ENCODE data around the gene DNER.
"Not testable (repeated sequence)": the region's sequence is repeated elsewhere in the genome, so short reads cannot be mapped to it uniquely, and the experiment has no call there.

Gene DNER

DNA sequence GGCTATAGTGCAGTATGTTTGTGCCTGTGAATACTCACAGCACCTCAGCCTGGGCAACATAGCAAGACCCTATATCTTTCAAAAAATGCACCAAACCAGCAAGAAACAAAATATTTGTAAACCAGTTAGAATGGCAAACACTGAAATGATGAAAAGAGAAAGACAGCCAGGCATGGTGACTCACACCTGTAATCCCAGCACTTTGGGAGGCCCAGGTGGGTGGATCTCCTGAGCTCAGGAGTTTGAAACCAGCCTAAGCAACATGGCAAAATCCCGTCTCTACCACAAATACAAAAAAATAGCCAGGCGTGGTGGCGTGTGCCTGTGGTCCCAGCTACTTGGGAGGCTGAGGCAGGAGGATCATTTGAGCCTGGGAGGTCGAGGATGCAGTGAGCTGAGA, 375.2 kb downstream of the DNER start:
- DNase-seq (ENCODE audit: low spot score) = not testable (repeated sequence)

DNA sequence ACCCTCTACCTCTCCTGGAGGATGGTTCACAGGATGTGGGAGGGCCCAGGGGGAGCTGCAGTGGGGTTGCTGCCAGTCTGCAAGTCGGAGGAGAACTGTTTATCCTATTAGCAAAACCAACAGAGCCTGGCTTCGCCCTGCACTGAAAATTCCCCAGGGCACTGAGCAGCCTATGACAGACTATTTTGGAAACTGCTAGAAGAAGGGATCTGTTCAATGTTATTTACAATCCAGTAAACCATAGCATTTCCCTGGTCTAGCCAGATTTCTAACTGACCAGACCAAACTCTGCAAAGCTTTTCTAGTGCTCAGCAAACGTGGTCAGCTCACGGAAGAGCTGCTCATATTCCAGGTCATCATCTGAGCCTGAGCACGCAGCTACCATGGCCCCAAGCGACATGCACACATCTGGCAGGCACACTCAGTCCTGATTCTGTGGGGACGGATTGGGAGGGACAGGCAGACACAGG, 378.4 kb downstream of the DNER start:
- no peak for DNase-seq (ENCODE audit: low spot score)

DNA sequence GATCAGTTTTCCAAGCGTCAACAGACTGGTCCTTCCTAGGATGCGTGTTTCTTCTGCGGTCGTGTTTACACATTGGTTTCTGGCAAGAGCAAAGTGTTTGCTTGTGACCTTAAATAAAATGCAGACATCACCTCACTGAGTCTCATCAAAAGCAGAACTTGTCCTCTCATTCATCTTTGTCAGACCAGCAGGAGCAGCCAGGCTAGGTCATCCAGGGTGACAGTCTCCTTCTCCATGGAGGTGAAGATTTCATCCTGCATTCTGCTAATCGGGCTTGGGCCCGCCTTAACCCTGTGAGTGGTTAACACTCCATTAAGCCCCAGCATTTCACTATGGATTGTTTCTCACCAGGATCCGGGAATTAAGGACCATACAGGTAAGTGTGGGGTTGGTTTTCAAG, 379.0 kb downstream of the DNER start:
- no peak for DNase-seq (ENCODE audit: low spot score)

DNA sequence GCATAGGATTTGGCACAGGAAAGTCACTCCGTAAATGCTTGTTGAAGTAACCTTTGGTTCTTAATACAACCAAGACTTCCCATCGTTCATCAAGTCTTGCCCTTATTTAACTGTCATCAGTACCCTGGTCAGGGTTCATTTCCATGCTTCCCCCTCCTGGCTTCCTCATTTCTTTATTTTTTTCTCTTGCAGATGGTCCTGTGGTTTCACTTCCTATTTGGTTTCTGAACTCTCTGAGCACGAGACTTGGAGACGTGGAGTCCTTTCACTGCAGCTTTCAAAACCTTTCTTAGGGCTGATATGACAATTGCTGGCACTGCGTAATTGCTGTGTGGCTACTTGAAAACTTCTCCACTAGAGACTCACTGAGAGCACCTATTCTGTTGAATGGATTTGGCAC, 383.4 kb downstream of the DNER start:
- DNase-seq (ENCODE audit: low spot score) = no peak

DNA sequence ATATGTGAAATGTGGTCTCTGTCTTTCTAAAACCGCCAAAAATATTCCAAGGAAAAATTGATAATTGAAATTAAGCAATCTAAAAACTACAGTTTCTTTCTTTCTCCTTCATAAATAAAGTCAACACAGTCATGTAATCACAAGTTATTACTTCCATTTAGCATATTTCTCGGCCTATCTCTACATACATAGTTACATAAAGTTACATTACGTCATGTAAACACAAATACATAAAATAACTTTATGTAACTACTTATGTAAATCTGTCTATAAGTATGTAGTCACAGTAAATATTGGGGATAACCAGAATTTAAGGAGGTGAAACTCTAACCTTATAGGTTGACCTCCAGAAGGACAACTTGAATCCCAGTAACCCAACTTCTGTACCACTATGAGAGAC, 394.8 kb downstream of the DNER start:
- DNase-seq (ENCODE audit: low spot score) = no peak

DNA sequence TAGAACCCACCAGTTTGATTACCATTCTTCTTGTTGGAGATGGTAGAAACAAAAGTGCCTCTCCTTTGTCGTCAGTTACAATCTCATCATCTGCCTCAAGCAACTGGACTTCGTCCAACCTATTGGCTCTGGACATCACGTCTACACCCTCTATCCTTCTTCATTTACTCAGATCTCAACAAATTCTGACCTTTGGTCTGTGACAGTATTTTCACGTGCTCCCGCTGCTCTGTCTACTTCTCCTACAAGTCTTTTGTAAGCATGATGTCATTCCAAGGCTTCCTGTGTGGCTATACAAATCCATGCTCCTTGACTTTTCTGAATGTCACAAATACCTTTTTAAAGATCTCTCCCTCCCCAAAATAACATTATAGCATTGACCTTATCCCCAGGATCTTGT, 400.2 kb downstream of the DNER start:
- DNase-seq (ENCODE audit: low spot score) = no peak

DNA sequence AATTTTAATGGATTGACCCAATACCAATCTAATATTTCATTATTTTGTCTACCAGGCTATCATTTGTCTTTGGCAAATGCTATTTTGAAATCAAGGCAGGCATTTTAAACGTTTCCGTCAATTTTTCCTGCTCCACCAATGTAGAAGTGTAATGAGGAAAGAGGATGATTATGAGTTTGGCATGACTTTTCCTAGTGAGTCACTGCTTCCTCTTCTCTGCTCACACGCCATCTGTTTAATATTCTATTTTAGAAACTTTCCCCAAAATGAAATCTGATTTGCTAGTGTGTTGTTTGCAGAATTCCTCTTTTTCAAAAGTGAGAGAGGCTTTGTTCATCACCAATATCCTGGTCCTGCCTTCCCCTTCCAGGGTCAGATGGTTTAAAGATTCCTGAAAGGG, 400.8 kb downstream of the DNER start:
- DNase-seq (ENCODE audit: low spot score) = no peak

Measured in D341Med (cell line).